Skeletal muscle tissue (tissue), 4 donors: Measurements from ENCODE around the gene ETV6. TPM values are rescaled to one million over a fixed set of nuclear protein-coding genes. Genes with fewer than 3 reads are reported as not detected.

Experiments
- H3K27ac ChIP-seq: one replicate; pipeline ENCODE4 v1.7.0; 2013; ENCODE audit warnings: mild to moderate bottlenecking, low read depth, low read length, inconsistent platforms
- H3K27me3 ChIP-seq, 3 donors: one replicate each; pipeline ENCODE4 v1.7.0; 2013; ENCODE audit warnings: low read length in 3 of 3; ENCODE audit not compliant: control insufficient read depth in 3 of 3, insufficient read depth in 3 of 3
- H3K36me3 ChIP-seq, 3 donors: one replicate each; pipeline ENCODE4 v1.7.0; 2013; ENCODE audit warnings: low read length in 3 of 3; ENCODE audit not compliant: control insufficient read depth in 3 of 3, insufficient read depth in 3 of 3
- H3K4me1 ChIP-seq, 3 donors: one replicate each; pipeline ENCODE4 v1.7.0; 2013; ENCODE audit warnings: low read length in 3 of 3, mild to moderate bottlenecking in 3 of 3; ENCODE audit not compliant: control insufficient read depth in 3 of 3, insufficient read depth in 3 of 3
- H3K4me3 ChIP-seq, 3 donors: one replicate each; pipeline ENCODE4 v1.7.0; 2013; ENCODE audit warnings: low read length in 3 of 3
- H3K9ac ChIP-seq, 3 donors: one replicate each; pipeline ENCODE4 v1.7.0; 2013; ENCODE audit warnings: low read length in 3 of 3, mild to moderate bottlenecking in 3 of 3, moderate library complexity in 2 of 3, low read depth in 1 of 3
- H3K9me3 ChIP-seq, 3 donors: one replicate each; pipeline ENCODE4 v1.7.0; 2013; ENCODE audit warnings: low read length in 3 of 3; ENCODE audit not compliant: control insufficient read depth in 3 of 3
- total RNA-seq: library from RNA; depleted of rRNA; stranded (reverse); fragments of >200 nt; gene quantifications from one replicate; pipeline ENCODE4 v1.2.3, GENCODE V29; 2014
- donor health status: Osteomylitis.

ETV6 gene
- total RNA-seq, 1 donor from 2014 or later, result 4.2 TPM

DNA sequence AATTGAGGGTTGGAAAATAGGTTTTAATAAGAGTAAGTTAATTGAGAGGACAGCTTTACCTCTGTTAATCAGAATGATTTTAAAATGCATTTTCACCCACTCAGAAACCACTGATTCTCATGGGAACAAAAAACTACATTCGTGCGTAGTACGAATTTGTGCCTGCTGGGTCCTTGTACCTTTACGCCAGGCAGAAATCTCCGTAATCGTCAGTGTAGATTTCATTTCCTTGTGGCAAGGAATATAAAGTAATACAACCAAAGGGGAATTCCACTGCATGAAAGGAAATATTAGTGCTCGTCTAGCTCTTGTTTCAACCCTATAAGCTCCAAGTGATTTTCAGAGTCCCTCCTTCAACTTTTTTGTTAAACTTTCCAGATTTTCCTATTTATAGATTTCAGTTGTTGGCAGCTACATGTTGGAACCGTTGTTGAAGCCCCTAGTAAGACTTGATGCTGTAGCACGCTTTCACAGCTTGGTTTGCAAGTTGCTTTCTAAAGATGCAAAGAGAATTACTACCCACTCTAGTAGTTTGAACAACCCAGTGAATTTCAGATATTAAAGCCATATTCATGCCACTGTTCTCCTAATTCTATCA, 90.6 kb downstream of the ETV6 start:
- Histone ChIP-seq H3K9me3 (no peaks in the 10 kb centered on the region), H3K4me1 (peaks cover 0 to 11% (median 0%) of the 10 kb centered on the region in 3 donors), H3K27ac (no peak overlapping the region), H3K4me3 (no peak overlapping the region), H3K27me3 (no peaks in the 10 kb centered on the region), H3K36me3 (no peaks in the 10 kb centered on the region), H3K9ac (no peak overlapping the region)

DNA sequence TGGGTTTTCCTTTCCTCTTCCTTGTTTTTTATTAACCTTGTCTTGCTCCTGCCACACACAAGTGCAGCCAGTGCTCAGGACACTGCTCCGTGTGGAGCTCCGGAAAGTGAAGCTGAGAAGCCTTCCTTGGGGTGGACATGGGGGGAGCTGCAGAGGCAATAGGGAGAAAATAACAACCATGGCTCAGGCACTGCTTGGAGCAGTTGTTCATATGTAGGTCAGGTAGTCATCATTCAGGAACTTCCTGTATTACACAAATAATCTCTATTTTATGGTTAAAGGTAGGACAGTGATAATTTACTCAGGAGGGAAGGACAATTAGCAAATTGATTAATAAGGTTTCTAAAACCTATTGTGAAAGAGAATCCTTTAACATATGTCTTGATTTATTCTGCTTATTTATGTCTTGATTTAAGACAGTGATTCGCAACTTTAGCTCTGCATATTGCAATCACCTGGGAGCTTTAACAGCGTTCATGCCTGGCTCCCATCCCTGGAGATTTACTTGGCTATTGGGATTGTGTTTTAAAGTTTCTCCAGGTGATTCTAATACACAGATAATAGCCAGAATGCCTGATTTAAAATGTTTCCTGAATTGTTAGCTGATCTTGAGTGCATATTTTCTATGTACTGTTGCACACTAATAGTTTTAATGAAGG, 92.1 kb downstream of the ETV6 start:
- H3K9ac ChIP-seq, result no peak overlapping the region
- H3K4me1 ChIP-seq, result peaks cover 0 to 15% (median 0%) of the 10 kb centered on the region in 3 donors
- no peaks in the 10 kb centered on the region for H3K9me3 ChIP-seq
- no peaks in the 10 kb centered on the region for H3K27me3 ChIP-seq
- no peak overlapping the region for H3K4me3 ChIP-seq
- no peaks in the 10 kb centered on the region for H3K36me3 ChIP-seq
- no peak overlapping the region for H3K27ac ChIP-seq

DNA sequence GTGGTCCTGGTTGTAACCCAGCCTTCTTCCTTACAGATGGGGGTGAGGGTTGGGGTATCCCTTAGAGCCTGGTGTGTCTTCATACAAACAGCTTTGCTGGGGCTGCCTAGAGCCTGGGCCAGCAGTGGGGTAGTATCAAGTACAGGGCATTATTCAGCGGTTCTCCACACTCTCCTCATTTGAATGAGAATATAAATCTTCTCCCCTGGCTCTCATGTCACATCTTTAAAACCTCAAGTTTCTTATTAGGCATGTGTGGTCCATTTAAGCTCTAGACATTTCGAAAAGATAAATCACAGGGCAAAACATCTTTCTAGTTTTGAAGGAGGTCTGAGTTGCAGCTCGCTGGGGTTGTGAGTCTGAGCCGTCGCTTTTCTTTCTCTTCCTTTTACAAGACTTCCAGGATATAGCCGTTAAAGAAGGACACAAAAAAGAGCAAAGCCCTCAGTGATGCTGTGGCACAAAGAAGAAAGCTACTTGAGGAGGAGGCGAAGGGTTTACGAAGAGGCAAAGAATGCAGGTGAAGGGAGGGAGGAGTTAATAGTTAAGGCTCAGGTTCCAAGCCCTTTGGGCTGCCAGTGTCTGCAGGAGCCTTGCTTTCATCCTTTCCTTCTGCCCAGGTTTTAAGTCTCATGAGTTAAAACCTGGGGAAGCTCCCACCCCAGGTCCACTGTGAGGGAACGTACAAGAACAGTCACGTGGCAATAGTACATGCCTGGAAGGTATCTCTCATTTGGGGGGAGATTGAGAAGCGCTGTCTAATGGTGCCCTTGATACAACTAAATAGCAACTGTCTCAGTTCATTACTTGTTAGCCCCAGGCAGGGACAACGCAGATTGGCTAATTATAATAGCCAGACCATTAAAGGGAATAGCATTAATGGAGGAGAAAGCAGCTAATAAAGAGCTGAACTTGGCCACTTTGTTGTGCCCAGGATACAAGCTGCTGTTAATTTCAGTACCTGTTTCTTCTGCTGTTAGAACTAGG, 94.2 kb downstream of the ETV6 start:
- Histone ChIP-seq H3K9me3 (no peaks in the 10 kb centered on the region), H3K4me3 (no peak overlapping the region), H3K9ac (no peak overlapping the region), H3K27me3 (no peaks in the 10 kb centered on the region), H3K27ac (no peak overlapping the region), H3K36me3 (no peaks in the 10 kb centered on the region), H3K4me1 (peaks cover 0 to 12% (median 0%) of the 10 kb centered on the region in 3 donors)

DNA sequence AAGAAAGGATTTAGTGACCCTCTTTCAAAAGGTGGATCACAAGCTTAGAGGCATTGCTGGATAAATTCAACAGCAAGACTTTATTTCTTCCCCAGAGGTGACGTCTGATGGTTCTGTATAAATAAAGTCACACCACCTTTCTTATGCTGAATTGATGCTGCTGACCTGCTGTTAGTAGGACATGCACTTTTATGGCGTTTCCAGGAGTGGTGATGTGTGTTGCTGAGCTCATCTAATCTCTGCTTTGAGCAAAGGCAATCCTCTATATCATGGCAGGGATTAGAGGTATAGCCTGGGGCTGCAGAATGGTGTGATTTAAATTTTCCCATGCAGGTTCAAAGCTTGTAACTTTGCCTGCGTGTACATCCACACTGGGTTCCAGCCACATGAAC, 94.9 kb downstream of the ETV6 start:
- Histone ChIP-seq H3K4me1 (peaks cover 0 to 12% (median 0%) of the 10 kb centered on the region in 3 donors), H3K36me3 (no peaks in the 10 kb centered on the region), H3K4me3 (no peak overlapping the region), H3K27me3 (no peaks in the 10 kb centered on the region), H3K27ac (no peak overlapping the region), H3K9ac (no peak overlapping the region), H3K9me3 (no peaks in the 10 kb centered on the region)

DNA sequence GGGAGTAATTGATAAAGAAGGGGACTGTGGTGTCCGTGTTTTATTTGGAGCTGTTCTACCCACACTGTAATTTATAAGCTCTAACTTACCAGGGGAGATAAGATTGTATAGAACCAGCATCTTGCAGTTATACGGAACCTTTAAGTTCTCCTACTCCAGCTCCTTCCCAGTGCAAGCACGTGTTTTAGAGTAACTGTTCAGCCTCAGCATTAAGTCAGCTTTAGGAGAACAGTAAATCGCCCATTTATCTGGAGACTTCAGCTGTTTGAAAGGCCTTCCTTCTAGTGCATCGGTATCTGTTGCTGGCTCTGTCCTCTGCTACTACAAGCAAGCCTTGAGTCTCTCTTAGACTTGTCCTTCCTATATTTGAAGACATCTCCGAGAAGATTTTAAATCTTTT, 95.6 kb downstream of the ETV6 start:
- Histone ChIP-seq H3K4me1 (peaks cover 0 to 12% (median 0%) of the 10 kb centered on the region in 3 donors), H3K9ac (no peak overlapping the region), H3K9me3 (no peaks in the 10 kb centered on the region), H3K36me3 (no peaks in the 10 kb centered on the region), H3K27me3 (no peaks in the 10 kb centered on the region), H3K4me3 (no peak overlapping the region), H3K27ac (no peak overlapping the region)

DNA sequence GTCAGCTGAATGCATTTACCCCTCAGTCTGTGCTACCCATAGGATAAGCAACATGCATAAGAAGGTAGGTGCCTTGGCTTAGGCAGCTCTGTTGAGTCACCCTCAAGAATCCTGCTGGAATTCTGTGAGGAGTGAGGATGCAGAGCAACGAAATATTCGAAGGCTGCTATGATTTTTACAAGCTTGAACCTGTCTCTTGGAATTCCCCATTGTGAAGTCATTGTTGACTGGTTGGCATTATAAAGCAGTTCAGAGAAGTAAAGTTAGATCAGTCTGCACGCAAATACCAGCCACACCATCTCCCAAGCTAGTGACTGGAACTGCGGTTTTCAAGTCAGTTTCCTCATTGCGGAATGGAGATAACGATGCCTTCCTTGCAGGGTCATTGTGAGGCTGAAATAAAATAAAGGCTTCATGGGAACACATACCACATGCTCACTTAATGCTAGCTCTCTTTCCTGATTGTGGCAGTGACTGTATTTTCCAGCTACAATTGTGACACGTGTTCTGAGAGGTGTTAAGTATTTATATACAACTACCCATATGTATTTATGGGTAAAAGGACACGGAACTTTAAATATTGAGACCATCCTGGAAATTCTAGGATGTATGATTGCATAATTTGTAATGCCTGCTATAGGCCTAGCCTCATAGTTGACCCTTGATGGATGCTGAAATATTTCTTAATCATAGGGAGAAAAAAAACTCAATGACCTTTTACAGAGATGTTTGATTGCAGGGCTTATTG, 96.7 kb downstream of the ETV6 start:
- H3K27me3 ChIP-seq, result no peaks in the 10 kb centered on the region
- H3K36me3 ChIP-seq, result no peaks in the 10 kb centered on the region
- H3K4me1 ChIP-seq, result peaks cover 0 to 6% (median 0%) of the 10 kb centered on the region in 3 donors
- no peak overlapping the region for H3K4me3 ChIP-seq
- H3K27ac ChIP-seq, result no peak overlapping the region
- no peaks in the 10 kb centered on the region for H3K9me3 ChIP-seq
- no peak overlapping the region for H3K9ac ChIP-seq

DNA sequence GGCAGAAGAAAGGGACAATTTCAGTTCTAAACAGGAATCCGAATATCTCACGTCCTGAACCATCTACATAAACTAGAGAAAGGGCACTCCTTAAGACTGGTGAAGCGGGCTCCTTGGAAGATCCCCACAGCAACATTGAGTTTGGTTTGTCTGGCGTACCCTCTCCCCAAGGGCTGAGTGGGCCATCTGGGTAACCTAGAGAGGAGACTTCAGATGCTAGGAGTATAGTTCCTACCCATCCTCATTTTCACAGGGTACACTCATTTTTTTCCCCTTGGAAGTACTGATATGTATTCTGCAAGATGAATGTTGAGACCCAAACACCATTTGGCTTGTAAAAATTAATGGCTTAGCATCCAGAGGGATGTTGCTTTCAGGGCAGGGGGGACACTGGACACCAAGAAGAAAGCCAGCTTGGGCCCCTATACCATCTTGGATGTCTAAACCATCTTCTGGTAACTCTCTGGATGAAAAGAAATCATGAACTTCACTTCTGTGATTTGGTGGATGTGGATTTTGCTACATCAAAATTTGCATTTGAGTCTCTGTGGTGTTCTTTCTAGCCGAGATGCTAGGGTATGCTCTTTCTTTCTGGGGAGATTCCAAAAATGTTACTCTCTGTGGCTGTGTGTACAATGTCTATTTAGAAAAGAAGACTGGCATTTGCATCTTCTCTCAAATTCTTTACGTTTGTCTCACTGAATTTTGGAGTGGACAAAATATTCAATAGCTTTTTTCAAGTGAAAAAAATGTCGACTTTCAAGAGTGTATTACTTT, 97.7 kb downstream of the ETV6 start:
- no peaks in the 10 kb centered on the region for H3K9me3 ChIP-seq
- no peak overlapping the region for H3K27ac ChIP-seq
- peaks cover 0 to 4% (median 0%) of the 10 kb centered on the region in 3 donors for H3K4me1 ChIP-seq
- no peak overlapping the region for H3K9ac ChIP-seq
- no peak overlapping the region for H3K4me3 ChIP-seq
- H3K27me3 ChIP-seq, result no peaks in the 10 kb centered on the region
- no peaks in the 10 kb centered on the region for H3K36me3 ChIP-seq

DNA sequence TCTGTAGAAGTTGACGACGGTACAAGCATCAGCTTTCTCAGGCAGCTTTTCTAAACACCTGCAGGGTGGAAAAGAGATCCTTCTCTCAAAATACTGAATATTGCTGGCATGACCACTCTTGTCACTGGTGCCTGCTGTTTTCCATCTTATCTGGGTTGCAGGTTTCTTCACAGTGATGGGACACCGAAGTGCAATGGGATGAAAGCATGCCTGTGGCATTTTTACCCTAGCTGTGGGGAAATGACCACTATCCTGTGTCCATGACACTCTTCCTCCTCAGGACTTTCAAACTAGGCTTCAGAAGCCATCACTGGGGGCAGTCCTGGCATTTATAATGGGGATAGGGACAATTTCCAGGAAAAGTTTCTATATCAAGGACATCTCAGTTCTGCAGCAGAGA, 98.5 kb downstream of the ETV6 start:
- Histone ChIP-seq H3K9ac (no peak overlapping the region), H3K9me3 (no peaks in the 10 kb centered on the region), H3K36me3 (no peaks in the 10 kb centered on the region), H3K4me1 (peaks cover 0 to 4% (median under 1%) of the 10 kb centered on the region in 3 donors), H3K27me3 (no peaks in the 10 kb centered on the region), H3K27ac (no peak overlapping the region), H3K4me3 (no peak overlapping the region)

DNA sequence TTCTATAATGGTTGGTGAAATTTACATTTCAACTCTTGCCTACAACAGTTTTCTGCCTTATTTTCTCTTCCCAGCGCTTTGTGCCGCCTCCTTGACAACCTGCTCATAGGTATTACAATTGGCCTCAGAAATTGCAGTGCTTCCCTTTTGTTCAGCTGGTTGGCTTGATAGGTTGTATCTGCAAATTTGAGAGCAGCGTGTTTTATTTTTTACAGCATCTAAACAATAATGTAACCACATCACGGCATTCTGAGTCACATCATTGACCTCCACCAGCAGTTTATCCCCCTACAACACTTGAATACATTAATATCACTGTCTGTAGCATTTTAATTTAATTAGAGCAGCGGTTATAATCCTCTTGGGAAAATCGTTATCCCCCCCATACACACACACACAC, 99.4 kb downstream of the ETV6 start:
- Histone ChIP-seq H3K4me3 (no peak overlapping the region), H3K9me3 (no peaks in the 10 kb centered on the region), H3K27me3 (no peaks in the 10 kb centered on the region), H3K36me3 (peaks cover 0 to under 1% (median 0%) of the 10 kb centered on the region in 3 donors), H3K27ac (no peak overlapping the region), H3K9ac (no peak overlapping the region), H3K4me1 (peaks cover 0 to 4% (median 3%) of the 10 kb centered on the region in 3 donors)
